Upper lobe of right lung (tissue), 1 donor: ENCODE data around the gene PADI1. TPM values are rescaled to one million over a fixed set of nuclear protein-coding genes. Genes with fewer than 3 reads are reported as not detected.

Experiments
- ATAC-seq: fragments of 200-7000 bp; cut with Tn5 transposase; one replicate; pipeline ENCODE4 v1.9.1; 2020; ENCODE audit warnings: mild to moderate bottlenecking, moderate library complexity
- DNase-seq: peaks from one replicate; pipeline ENCODE4 v3.0.0-alpha.2; 2020
- H3K27ac ChIP-seq: fragments of 200-600 bp; one replicate; pipeline ENCODE4 v1.8.0; 2022
- H3K27me3 ChIP-seq: fragments of 200-600 bp; one replicate; pipeline ENCODE4 v1.8.0; 2022; ENCODE audit warnings: mild to moderate bottlenecking
- H3K36me3 ChIP-seq: fragments of 200-600 bp; one replicate; pipeline ENCODE4 v1.8.0; 2022
- H3K4me1 ChIP-seq: fragments of 200-600 bp; one replicate; pipeline ENCODE4 v1.8.0; 2022
- H3K4me3 ChIP-seq: fragments of 200-600 bp; one replicate; pipeline ENCODE4 v1.8.0; 2022; ENCODE audit warnings: mild to moderate bottlenecking
- H3K9me3 ChIP-seq: fragments of 200-600 bp; one replicate; pipeline ENCODE4 v1.8.0; 2022
- intact Hi-C: fragments of 100-400 bp; cut with DNase I; formaldehyde crosslinking; loops from one replicate; pipeline ENCODE4 v1.11.0; 2022
- total RNA-seq: library from RNA; stranded (reverse); fragmentation: NEBNext Ultra II Directional; extraction: Animal tissue kit (Norgen Biotek cat#: 25700); gene quantifications from one replicate; pipeline ENCODE4 v1.2.1, GENCODE V29; 2021
- TF ChIP-seq, protein P1 (sequence below): fragments of 200-600 bp; IDR thresholded peaks from one replicate; pipeline ENCODE4 v1.8.0; 2022; ENCODE audit warnings: antibody characterized with exemption
- donor health status: DM: no; HTN: yes; CAD: no; lungs with severe emphysema.

PADI1 gene
- total RNA-seq, 1 donor from 2014 or later = not detected

DNA sequence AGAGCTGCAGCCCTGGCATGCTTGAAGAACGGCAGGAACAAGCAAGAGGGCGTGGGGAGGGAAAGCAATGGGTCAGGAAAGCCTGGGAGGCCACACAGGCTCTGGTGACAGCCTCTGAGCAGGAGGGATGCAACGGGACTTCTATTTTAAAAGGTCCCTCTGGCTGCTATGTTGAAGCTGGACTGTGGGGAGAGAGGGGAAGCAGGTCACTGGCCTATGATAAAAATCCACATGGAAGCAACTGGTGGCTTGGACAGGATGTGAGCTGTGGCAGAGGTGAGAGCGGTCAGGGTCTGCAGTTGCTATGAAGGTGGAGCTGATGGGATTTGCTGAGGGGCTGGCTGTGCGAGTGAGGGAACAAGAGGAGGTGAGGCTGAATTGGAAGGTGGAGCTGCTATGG lies 11.2 kb downstream of the PADI1 start:
- no peaks in the 10 kb centered on the region for H3K36me3 ChIP-seq
- peaks cover 11% of the 10 kb centered on the region for H3K4me1 ChIP-seq
- no peaks in the 10 kb centered on the region for H3K9me3 ChIP-seq
- TF ChIP-seq, protein P1, sequence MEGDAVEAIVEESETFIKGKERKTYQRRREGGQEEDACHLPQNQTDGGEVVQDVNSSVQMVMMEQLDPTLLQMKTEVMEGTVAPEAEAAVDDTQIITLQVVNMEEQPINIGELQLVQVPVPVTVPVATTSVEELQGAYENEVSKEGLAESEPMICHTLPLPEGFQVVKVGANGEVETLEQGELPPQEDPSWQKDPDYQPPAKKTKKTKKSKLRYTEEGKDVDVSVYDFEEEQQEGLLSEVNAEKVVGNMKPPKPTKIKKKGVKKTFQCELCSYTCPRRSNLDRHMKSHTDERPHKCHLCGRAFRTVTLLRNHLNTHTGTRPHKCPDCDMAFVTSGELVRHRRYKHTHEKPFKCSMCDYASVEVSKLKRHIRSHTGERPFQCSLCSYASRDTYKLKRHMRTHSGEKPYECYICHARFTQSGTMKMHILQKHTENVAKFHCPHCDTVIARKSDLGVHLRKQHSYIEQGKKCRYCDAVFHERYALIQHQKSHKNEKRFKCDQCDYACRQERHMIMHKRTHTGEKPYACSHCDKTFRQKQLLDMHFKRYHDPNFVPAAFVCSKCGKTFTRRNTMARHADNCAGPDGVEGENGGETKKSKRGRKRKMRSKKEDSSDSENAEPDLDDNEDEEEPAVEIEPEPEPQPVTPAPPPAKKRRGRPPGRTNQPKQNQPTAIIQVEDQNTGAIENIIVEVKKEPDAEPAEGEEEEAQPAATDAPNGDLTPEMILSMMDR = no peak
- DNase-seq (no peak), ATAC-seq (no peak)
- intact Hi-C loops = no loop called here
- H3K27me3 ChIP-seq = peaks cover 19% of the 10 kb centered on the region
- no peak overlapping the region for H3K4me3 ChIP-seq
- no peak overlapping the region for H3K27ac ChIP-seq

DNA sequence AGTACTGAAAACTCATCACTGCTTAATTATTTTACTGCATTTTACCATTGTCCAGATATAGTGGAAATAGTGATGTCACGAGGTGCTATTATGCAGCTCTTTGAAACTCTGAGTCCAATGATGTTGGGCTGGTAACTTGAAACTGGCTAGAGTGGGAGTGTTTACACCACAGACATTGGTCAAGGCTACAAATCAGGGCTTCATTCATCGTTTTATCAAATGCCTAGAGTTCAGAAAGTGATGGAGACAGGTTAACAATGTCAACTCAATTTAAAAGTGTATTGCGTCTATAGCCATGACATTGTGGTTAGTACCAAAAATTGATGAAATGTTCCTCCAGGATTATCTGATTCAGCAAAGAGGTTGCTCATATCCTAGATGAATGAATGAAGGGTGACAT lies 12.7 kb downstream of the PADI1 start:
- no peak for ATAC-seq
- no peaks in the 10 kb centered on the region for H3K36me3 ChIP-seq
- intact Hi-C loops = no loop called here
- H3K4me1 ChIP-seq = peaks cover 6% of the 10 kb centered on the region
- TF ChIP-seq, protein P1 = no peak
- H3K4me3 ChIP-seq = no peak overlapping the region
- H3K9me3 ChIP-seq = no peaks in the 10 kb centered on the region
- no peak for DNase-seq
- H3K27ac ChIP-seq = no peak overlapping the region
- peaks cover 18% of the 10 kb centered on the region for H3K27me3 ChIP-seq

DNA sequence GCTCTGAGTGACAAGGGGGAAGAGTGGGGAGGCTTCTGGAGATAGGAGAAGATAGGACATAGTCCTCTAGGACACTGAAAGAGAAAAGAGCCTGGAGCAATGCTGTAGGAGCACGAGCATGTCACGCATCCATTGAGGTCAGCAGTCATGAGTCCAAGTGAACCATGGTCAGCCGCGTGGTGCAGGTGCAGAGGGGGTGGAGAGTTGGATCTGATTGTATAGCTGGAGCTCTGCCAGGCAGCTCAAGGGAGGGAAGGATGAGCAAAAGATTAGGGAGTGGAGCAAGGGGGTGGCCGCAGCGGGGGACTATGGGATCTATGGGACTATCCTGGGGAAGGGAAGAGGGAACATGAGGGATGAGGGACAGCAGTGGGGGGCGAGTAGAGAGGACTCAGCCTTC lies 14.0 kb downstream of the PADI1 start:
- H3K4me3 ChIP-seq = no peak overlapping the region
- no peak for DNase-seq
- H3K27ac ChIP-seq = no peak overlapping the region
- no peaks in the 10 kb centered on the region for H3K4me1 ChIP-seq
- H3K36me3 ChIP-seq = no peaks in the 10 kb centered on the region
- H3K27me3 ChIP-seq = peaks cover 12% of the 10 kb centered on the region
- TF ChIP-seq, protein P1 = no peak
- no peaks in the 10 kb centered on the region for H3K9me3 ChIP-seq
- no peak for ATAC-seq
- intact Hi-C loops = no loop called here

DNA sequence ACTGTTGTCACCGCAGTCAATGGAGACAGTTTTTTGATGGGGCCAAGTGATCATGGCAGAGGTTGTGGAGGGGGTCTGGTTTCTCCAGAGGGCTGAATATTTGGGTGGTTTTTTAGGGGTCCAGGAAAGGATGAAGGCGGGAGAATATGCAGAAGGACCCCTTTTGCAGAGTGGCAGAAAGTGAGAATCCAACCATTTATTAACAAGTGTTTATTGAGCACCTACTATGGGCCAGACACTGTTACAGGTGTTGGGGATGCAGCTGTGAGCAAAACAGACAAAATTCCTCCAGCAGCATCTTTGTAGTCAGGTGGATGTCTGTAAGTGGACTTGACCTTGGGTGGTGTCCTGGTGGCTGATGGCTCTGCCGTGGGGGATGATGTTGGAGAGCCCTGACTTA lies 15.4 kb downstream of the PADI1 start:
- Histone ChIP-seq H3K4me1 (no peaks in the 10 kb centered on the region), H3K27ac (no peak overlapping the region), H3K4me3 (no peak overlapping the region), H3K36me3 (no peaks in the 10 kb centered on the region), H3K27me3 (peaks cover 6% of the 10 kb centered on the region), H3K9me3 (no peaks in the 10 kb centered on the region)
- DNase-seq (no peak), ATAC-seq (no peak)
- intact Hi-C loops = no loop called here
- TF ChIP-seq, protein P1 = no peak

DNA sequence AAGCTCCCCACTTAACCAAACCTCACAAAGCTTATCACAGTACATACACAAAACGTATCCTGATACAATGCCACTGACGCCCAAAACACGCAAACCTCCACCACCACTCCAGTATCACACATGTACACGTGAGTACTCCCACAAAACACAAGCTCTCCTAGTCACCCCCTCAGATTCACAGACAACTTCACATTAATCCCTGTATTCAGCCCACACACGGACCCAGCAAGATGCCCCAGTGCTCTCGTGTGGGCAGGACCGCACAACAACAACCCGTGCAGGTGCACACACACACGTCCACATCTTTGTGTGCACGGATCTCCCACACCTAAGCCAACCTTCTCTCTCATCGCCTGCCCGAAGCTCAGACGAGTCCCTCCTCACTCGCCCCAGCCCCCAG lies 17.6 kb downstream of the PADI1 start:
- Histone ChIP-seq H3K4me3 (no peak overlapping the region), H3K4me1 (no peaks in the 10 kb centered on the region), H3K36me3 (no peaks in the 10 kb centered on the region), H3K27me3 (no peaks in the 10 kb centered on the region), H3K27ac (no peak overlapping the region), H3K9me3 (no peaks in the 10 kb centered on the region)
- TF ChIP-seq, protein P1 = no peak
- intact Hi-C loops = no loop called here
- DNase-seq (no peak), ATAC-seq (no peak)

DNA sequence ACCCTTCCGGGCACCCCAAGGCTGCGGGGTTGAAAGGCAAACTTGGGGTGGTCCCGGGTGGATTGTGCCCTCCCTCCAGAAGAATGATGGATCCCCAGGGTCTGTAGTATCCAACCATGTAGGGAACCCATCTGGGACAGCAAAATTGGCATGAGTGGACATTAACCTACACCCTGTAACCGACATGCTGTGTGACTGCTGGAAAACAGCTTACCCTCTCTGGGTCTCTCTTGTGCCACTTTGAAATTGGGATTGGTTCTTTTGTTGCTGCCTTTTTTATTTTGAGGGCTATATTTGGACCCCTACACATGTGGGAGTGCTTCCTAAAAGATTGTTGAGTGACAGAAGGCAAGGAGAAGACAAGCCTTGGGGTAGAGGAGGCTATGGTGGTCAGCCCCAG lies 19.5 kb downstream of the PADI1 start:
- Histone ChIP-seq H3K27me3 (no peaks in the 10 kb centered on the region), H3K36me3 (no peaks in the 10 kb centered on the region), H3K4me3 (no peak overlapping the region), H3K9me3 (no peaks in the 10 kb centered on the region), H3K4me1 (no peaks in the 10 kb centered on the region), H3K27ac (no peak overlapping the region)
- TF ChIP-seq, protein P1 = no peak
- DNase-seq (no peak), ATAC-seq (no peak)
- intact Hi-C loops = no loop called here
